ENCODE results near the gene TTLL5.

TTLL5 gene

DNA sequence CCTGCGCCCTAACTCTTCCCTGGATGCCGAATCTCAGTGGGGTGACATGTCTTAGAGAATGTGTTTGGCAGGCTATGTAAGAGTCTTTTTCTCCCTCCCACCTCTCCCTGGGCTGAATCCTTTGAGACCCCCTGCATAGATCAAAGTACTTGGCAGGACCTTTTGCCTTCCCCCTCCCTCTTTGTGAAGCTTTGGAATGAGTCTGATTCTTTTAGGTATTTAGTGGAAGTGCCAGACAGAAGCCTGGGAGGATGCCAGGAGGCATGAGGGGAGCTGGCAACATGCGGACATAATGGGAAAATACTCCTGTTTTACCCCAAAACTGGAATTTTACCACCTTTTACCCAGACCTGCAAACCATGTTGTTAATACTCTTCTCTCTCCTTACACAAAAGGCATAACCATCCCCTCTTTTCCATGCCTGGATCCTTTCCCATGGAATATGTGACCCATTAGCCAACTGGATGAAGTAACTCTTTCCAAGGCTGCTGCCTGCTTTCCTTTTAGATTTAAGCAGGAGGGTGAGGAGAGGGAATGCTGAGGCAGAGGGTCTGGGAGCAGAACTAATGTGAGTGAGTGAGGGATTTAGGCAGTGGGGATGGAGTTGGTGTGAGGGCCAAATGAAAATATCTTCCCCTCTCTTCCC, 41.7 kb downstream of the TTLL5 start:
- TF ChIP-seq, protein P1, sequence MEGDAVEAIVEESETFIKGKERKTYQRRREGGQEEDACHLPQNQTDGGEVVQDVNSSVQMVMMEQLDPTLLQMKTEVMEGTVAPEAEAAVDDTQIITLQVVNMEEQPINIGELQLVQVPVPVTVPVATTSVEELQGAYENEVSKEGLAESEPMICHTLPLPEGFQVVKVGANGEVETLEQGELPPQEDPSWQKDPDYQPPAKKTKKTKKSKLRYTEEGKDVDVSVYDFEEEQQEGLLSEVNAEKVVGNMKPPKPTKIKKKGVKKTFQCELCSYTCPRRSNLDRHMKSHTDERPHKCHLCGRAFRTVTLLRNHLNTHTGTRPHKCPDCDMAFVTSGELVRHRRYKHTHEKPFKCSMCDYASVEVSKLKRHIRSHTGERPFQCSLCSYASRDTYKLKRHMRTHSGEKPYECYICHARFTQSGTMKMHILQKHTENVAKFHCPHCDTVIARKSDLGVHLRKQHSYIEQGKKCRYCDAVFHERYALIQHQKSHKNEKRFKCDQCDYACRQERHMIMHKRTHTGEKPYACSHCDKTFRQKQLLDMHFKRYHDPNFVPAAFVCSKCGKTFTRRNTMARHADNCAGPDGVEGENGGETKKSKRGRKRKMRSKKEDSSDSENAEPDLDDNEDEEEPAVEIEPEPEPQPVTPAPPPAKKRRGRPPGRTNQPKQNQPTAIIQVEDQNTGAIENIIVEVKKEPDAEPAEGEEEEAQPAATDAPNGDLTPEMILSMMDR (IDR thresholded peaks at IDR 0.05; ENCODE audit: insufficient read depth, low read depth, low read length, missing control alignments), result no peak
- H3K4me3 ChIP-seq (ENCODE audit: low read length), result no peak overlapping the region
- DNase-seq (ENCODE audit: low read depth), result no peak

DNA sequence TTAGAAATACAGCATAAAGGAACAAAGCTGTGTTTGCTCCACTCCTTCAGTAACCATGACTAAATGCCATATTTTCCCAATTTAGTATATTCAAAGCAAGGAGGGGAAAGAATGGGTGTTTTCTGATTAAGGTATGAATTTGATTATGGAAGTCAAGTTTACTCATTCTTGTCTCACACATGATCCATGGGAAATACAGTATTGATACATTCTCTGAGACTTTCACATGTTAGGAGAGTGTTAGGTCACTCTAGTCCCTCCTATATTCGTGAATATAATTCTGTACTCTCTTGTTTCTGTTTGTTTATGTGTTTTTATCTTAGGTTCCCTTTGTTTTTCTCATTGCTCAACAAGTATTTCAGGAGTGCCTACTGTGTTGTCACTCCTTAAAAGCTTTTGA, 42.4 kb downstream of the TTLL5 start:
- TF ChIP-seq, protein P1 (IDR thresholded peaks at IDR 0.05; ENCODE audit: insufficient read depth, low read depth, low read length, missing control alignments), result no peak
- no peak overlapping the region for H3K4me3 ChIP-seq (ENCODE audit: low read length)
- no peak for DNase-seq (ENCODE audit: low read depth)

DNA sequence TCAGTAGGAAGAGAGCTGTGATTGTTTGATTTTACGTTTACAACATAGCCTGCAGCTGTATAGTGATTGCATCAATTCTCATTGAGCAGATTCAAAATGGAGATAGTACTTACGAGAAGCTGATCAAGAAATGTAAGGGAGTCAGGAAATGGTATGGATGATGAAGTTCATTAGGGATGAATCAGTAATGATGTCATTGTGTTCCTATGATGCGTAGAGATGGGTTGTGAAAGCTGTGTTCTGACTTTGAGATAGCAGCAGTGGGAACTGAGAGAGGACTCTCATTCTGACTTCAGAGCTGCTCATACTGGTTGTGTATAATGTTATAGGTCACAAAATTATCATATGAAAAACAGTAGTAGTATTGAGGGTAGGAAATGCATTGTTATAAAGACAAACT, 44.0 kb downstream of the TTLL5 start:
- no peak for DNase-seq (ENCODE audit: low read depth)
- no peak overlapping the region for H3K4me3 ChIP-seq (ENCODE audit: low read length)
- TF ChIP-seq, protein P1 (IDR thresholded peaks at IDR 0.05; ENCODE audit: insufficient read depth, low read depth, low read length, missing control alignments), result no peak

DNA sequence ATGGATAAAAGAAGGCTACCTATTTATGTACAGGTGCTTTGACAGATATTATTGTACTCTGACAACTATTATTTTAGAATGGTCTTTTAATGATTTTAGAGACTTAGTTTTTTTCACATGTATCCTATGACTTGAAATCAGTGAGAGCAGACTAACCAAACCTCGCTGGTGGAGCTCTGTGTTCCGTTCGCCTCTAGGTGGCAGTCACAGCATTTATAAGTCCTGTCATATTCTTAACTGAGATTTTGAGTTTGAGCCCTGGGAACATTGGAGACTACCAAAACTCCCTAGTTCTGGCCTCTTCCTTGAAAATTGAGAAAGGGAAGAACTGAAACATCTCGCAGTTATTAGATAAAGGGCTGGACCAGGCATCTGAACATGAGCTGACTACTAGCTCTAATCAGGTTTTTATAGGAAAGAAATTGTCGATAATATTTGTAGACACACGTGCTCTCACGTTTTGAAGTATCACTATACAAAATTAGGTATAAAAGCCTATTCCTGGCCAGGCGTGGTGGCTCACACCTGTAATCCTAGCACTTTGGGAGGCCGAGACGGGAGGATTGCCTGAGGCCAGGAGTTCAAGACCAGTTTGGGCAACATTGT, 48.3 kb downstream of the TTLL5 start:
- H3K4me3 ChIP-seq (ENCODE audit: low read length), result no peak overlapping the region
- TF ChIP-seq, protein P1 (IDR thresholded peaks at IDR 0.05; ENCODE audit: insufficient read depth, low read depth, low read length, missing control alignments), result peak; percentile 85
- DNase-seq (ENCODE audit: low read depth), result peak; percentile 86

DNA sequence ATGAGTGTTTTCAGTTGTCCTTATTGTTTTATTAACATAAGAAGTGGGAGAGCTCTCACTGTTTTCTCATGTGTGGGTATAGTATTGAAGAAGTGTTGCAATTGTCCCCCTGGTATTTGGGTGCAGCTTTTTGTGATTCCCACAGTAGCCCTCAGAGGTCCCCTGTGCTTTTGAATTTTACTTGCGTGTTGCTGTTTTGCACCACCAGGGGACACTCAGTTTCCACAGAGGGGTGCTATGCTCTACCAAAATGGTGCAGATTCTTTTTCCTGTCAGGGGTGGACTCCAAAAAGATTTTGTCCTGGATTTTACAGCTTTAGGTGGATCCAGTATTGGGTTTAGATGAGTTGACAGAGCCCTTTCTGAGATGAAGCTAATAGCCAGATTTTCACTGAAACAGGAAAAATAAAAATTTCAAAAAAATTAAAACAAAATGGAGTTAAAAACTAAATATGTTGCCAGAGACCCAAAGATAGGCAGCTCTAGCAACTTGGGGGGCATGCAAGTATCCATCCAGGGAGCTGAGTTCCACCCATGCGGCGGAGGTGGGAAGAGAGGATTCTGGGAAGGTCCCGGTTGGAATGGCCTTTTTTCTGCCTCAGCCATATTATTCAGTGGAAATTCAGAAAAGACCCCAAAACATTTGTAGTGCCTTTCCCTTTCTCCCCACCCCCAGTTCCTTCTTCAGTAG, 50.2 kb downstream of the TTLL5 start:
- peak; percentile 67 for DNase-seq (ENCODE audit: low read depth)
- TF ChIP-seq, protein P1 (IDR thresholded peaks at IDR 0.05; ENCODE audit: insufficient read depth, low read depth, low read length, missing control alignments), result peak; percentile 90
- no peak overlapping the region for H3K4me3 ChIP-seq (ENCODE audit: low read length)

DNA sequence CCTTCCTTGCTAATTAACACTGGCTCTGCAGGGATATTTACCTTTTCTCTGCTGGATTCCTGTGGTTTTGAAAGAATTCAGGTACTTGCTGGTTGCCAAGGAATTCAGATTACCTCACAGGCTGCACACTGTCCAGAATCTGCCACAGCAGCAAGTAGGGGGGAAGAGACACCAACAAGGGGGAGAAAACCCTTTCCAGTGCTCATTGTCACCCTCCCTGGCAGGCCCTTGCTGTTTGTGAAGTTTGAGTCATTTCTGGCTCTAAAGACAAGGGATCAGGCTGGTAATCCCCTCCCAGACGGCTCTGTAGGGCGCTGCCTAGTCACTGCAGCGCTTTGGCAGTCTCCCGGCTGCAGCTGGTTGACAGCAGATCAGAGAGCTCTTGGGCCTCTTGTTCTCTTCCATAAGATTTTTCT, 50.8 kb downstream of the TTLL5 start:
- peak; percentile 94 for DNase-seq (ENCODE audit: low read depth)
- TF ChIP-seq, protein P1 (IDR thresholded peaks at IDR 0.05; ENCODE audit: insufficient read depth, low read depth, low read length, missing control alignments), result no peak
- no peak overlapping the region for H3K4me3 ChIP-seq (ENCODE audit: low read length)
